Suprapubic skin (tissue), 3 donors: ENCODE data around the gene OR52K2.

Experiments used
- CTCF ChIP-seq, 2 donors: fragments of 200-600 bp in 1 of 2; fragments of 450-650 bp in 1 of 2; sonication (generic) in 1 of 2; IDR thresholded peaks; one replicate each; pipeline ENCODE4 v1.5.1; 2016 to 2019; ENCODE audit warnings: antibody characterized with exemption in 2 of 2, mild to moderate bottlenecking in 1 of 2, moderate library complexity in 1 of 2
- EP300 ChIP-seq: sonication (generic); formaldehyde crosslinking; IDR thresholded peaks from one replicate; pipeline ENCODE4 v1.6.1; 2017; ENCODE audit warnings: antibody characterized with exemption

- TF ChIP-seq CTCF (IDR thresholded peaks at IDR 0.05) (no peak), EP300 (no peak)
These were observed 15.2 kb upstream of the OR52K2 start for GRCh38 chr11:4433856-4434255.
